AML-193 (cell line): ENCODE results near the gene ATP6V0A1.
"Not testable (repeated sequence)": the region's sequence is repeated elsewhere in the genome, so short reads cannot be mapped to it uniquely, and the experiment has no call there.

Experiments
- DNase-seq, 2 experiments: peaks; one replicate each; lab custom pipeline; 2025; lab: John Stamatoyannopoulos, UW

The ATP6V0A1 gene

DNA sequence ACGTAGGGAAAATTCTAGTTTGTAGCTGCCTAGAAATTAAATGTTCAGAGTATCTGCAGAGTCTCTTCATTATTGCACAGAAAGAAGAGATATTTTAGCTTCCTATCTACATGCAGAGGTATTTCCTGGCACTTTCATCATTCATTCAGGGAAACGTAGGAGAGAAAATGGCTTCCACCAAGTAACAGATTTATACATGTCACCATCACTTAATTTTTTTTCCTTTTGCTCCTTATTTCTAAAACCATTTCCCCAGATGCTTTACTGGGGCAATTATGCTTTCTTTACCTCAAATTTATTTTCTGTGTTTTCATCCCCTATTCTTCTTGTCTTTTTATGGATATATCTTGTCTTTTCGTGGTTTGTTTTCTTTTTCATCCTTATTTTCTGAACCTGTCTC is 18.5 kb downstream of the ATP6V0A1 start:
- no peak for DNase-seq

DNA sequence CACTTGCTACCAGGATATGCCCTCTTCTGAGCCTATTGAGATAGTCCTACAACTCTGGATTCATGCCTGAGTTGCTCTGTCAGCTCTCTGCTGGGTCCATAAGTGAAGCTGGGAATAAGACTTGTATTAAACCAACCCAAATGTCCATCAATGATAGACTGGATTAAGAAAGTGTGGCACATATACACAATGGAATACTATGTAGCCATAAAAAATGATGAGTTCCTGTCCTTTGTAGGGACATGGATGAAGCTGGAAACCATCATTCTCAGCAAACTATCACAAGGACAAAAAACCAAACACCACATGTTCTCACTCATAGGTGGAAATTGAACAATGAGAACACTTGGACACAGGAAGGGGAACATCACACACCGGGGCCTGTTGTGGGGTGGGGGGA is 19.1 kb downstream of the ATP6V0A1 start:
- DNase-seq, result not testable (repeated sequence)

DNA sequence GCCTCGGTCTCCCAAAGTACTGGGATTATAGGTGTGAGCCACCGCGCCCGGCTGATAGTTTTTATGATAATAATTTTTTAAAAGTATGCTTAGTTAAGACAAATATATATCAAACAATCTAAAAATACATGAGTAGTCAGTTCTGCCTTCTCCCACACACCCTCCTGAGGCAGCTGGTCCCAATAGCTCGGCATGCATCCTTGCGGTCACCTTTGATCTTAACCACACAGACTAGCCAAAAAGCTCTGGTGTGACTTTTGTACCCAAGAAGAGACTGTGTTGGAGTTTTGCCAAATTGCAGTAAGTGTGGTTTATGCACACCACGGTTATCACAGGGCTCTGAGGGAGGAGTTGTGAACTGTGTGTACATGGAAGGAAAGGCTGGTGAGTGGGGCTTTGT is 25.6 kb downstream of the ATP6V0A1 start:
- no peak for DNase-seq

DNA sequence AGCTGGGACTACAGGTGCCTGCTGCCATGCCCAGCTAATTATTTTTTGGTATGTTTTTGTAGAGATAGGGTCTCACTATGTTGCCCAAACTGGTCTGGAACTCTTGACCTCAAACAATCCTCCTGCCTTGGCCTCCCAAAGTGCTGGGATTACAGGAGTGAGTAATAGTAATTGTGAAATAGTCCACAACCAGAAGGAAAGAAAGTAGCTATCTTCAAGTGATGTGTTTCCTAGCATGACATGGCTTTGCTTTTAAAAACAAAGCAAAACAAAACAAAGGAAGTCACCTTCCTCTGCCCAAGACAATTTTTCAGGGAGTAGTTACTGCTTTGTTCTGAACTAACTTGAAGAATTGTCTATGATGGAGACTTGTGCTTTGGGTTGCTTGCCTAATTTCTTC is 27.0 kb downstream of the ATP6V0A1 start:
- no peak for DNase-seq

DNA sequence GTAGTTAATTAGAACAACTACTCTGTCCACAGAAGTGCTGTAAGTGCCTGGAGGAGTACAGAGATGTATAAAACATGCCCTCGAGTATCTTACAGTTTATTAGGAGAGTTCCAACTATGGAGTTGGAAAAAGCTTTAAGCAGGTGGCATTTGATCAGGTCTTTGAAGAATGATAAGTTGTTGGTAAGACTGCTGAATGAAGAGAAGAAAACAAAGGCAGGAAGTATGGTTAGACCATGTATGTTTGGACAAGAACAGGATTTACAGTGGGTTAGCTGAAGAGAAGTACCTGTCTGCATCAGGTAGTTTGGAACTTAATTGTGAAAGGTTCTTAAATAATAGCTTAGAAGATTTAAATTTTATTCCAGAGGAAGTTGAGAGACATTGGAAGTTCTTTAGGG is 29.4 kb downstream of the ATP6V0A1 start:
- DNase-seq, result no peak

DNA sequence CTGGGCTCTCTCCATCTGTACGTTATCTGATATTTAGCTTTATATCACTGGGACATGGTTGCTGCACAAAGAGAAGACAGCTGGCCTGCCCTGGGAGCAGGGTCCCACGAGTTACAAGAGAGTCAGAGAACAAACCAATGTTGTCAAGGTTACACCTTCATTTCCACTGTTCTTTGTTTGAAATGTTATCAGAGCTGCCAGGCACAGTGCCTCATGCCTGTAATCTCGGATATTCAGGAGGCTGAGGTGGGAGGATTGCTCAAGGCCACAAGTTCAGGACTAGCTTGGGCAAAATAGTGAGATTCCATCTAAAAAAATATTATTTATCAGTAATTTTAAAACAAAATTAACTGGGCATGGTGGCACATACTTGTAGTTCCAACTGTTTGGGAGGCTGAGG is 34.6 kb downstream of the ATP6V0A1 start:
- no peak for DNase-seq

DNA sequence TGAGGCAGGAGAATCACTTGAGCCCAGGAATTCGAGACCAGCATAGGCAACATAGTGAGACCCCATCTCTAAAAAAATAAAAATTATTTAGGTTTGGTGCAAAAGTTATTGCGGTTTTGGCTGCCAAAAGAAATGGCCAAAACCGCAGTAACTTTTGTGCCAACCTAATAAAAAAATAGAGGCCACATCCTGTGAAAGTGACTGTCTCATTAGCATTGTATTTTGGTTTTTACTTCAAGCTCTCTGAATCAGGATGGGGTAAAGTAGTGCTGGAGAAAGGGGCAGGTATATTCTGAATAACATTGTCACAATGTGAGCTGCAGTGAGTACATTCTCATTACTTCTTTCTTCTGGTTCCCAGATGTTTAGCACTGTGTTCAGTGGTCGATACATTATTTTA is 36.0 kb downstream of the ATP6V0A1 start:
- DNase-seq, result no peak

DNA sequence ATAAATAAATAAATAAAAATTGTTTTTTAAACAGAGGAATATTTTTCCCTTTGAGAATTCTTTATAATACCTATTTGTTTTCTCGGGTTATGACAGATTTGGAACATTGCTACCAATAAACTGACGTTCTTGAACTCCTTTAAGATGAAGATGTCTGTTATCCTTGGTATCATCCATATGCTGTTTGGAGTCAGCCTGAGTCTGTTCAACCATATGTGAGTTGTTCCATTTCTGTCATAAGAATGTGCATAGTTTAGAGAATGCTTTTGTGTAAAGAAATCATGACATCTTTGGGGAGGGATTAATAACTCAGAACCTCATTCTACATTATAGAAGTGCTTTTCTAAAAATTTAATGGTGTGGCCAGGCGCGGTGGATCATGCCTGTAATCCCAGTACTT is 40.1 kb downstream of the ATP6V0A1 start:
- DNase-seq, result no peak

DNA sequence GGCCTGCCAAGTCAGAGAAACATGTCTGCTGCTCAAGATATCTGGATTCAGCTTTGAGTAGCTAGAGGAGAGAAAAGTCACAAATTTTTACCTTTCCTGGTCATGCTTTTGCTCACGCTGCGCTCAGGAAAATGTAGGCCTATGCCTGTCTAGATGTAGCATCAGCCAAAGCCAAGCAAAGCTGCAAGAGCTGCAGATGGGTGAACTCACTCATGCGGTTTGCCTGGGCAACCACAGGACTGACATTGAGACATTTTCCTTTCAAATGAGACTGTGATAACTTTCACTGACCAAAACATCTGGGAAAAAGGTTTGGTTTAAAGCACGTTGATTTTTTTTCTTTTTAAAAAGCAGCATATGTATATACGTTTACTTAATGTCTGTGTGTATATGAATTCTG is 43.4 kb downstream of the ATP6V0A1 start:
- DNase-seq, result no peak

DNA sequence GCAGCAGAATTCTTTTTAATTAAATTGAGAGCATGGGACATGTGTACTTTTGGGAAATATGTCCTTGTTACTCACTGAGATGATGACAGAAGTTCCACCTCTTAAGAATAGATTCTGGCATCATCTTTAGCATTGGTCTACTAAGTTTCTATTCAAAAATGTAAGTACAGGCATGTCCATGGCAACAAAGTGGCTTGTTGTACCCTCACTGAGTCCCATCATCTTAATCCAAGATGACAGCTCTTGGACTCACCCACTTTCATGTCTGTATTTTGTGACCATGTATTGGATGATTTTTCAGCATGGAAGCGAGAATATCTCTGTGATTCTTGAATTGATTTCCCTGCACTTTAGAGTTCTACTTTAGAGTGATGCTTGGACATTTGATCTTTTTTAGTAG is 44.2 kb downstream of the ATP6V0A1 start:
- DNase-seq, result no peak

DNA sequence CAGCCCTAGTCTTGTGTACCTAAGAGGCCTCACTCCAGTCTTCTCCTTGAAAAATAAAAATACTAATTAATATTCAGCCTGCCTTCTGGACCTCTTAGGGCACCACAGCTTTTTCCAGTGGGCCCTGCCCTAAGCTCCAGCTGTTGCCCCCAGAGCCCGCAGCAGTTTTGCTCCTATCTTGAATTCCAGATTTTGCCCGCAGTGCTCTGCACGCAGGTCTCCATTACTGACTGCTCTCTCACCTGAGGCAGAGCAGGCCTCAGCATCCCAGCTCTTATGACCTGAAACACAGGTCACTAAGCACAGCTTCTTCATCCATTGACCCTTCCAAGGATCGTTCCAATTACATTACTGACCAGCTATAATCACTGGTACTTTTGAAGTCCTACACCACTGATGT is 49.0 kb downstream of the ATP6V0A1 start:
- no peak for DNase-seq

DNA sequence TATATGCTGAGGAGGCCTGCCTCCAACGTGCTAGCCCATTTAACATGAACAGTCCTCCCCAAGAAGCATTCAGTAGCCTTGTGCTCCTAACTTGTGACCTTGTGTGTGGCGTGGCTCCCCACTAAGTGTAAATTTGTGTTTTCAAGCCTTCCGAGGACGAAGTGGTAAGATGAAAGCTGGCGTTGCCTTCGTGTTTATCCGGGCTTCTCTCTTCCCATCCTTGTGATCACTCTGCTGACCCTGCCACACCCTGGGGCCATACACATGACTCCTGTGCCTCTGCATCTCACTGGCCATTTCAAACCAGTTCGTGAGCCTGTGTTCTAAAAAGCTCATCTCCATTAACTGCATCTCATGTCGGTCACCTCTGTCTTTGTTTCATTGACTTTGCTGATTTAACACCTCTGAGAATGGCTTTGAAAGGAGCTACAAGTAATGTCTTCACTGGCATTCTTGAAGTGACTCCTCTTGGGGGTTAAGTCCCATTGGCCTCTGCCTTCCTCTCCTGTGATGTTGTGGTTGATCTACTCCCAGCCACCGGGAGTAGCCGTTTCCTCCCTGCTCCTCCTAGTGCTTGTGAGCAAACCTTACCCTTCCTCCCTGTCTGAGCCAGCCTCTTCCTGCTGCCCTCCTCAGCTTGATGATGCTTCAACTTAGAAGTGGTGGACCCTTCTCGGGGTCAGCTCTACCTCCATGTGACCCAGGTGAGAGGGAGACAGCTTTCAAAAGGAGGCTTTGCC is 49.9 kb downstream of the ATP6V0A1 start:
- no peak for DNase-seq

DNA sequence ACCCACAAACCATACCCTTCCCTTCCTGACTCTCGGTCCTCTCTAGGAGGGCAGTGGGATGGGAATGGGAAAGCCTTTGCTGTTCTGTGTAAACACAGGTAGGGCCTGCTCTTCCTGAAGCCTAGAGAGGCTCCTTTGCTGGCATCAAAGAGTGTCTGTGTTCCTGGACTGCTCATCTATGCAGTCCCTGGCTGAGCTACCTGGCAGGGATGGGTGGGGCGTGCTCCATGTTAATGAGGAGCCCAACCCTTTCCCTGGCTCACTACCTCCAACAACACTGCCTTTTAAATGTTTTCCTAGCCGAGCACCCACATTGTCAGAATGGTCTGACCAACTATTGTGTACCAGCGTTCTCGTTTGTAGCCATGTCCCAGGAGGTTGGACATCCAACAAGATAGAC is 50.7 kb downstream of the ATP6V0A1 start:
- no peak for DNase-seq

DNA sequence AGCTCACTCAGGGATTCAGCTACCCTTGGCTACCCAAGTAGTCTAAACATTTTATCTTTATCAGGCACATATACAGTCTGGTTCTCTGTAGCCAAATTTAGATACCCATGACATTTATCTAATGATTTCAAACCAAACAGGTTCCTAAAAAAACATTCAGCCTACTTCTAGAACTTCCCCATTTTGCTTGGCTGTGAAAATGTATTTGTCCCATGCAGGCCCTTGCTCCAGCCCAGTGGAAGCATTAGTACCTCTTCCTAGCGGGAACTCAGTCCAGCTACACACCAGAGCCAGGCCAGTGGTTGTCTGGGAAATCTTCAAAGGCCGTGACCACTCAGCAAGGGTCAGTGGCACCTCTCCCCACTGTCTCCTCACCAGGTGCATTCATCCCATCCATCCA is 51.2 kb downstream of the ATP6V0A1 start:
- no peak for DNase-seq

DNA sequence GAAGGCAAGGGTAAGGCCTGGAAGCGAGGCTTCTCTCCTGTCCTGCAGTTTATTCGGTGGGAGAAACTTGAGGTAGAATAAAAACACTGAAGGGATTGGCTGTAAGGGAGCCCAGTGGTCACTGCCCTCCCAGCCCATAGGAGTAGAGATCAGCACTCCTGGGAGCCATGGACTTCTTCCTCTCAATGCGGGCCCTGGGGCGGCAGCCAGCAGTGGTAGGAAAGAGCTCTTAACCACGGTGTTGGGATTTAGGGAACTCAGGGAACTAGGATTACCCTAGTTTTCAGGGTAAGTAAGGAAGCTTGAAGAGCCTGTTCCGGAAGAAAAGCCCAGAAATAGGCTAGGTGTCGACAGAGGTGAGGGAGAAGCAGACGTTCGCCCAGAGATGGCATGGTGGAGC is 53.6 kb downstream of the ATP6V0A1 start:
- DNase-seq, result no peak

DNA sequence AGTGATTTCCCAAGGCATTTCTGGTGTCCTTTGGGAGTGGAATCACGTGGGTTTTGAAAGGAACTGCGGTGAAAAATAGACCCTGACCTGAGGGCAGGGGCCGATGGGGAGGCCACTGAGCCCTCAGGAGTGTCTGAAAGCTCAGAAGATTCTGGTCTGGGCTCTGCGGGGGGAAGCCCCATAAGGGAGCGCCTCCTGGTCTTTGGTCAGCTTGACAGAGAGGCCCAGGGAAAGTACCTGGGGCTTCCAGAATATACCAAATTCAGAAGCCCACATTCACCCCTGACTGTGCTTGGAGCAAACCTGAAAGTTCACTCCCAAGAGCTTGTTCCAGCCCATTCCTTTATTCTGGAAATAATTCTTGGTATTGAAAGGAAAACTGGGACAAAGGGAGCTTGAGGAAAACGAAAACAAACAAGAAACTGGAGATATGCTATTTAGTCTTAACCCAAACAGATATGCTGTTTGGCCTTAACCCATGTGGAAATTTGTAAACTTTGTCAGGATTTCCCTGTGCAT is 54.1 kb downstream of the ATP6V0A1 start:
- DNase-seq, result no peak

DNA sequence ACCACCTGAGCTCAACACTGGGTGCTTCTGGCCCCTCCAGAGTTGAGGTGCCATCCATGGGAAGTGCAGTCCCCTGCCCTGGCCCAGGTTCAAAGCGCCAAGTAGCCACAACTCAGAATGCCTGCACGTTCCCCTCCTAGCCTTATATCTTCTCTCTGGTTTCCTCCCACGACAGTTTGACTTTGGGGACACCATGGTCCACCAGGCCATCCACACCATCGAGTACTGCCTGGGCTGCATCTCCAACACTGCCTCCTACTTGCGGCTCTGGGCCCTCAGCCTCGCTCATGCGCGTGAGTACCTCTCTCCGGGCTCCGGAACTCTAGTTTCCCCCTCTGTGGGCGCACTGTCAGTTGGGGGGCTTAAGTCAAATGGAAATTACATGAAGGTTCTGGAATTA is 55.0 kb downstream of the ATP6V0A1 start:
- DNase-seq, result no peak

DNA sequence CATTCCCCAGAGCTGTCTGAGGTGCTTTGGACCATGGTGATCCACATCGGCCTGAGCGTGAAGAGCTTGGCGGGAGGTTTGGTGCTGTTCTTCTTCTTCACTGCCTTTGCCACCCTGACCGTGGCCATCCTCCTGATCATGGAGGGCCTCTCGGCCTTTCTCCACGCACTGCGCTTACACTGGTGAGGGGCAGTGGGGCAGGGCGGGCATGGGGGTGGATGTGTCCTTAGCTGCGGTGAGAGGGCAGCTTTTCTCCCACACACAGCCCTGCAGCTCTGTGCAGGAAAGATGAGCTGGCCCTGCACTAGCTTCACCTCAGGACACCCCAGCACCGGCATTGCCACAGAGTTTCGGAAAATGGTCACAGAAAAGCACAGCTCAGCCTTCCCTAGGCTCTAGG is 55.6 kb downstream of the ATP6V0A1 start:
- no peak for DNase-seq

DNA sequence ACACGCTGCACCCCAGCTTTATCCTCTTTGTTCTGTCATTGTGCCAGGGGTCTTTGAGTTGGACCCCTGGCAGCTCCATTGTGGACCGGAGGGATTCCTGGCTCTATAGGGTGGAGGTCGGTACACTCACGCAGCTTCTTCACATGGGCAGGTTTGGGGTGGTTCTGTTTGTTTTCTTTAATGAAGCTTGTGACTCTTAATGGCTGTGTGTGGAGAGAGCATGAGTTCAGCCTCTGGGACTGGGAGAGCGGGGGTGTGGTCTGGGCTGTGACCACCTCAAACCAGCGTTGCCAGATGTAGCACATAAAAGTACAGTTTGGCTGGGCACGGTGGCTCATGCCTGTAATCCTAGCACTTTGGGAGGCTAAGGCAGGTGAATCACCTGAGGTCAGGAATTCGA is 56.2 kb downstream of the ATP6V0A1 start:
- DNase-seq, result no peak

DNA sequence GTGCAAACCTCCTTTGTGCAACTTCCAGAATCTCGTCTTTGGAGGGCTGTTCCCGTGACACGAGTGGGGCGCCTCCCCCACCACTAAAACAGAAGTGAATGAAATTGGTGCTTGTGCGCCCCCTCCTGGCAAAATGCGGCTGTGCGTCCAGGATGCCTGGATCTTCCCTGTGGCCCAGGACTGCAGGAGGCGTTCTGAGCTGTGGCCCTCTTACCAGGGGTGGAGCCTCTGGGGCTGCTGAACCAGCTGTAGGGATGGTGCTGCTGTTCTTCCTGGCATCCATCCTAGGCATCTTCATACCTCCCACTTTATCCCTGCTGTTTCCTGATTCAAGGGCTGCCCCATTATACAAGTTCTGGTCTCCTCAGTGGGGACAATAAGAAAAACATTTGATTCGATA is 58.8 kb downstream of the ATP6V0A1 start:
- DNase-seq, result peak; percentile 83

DNA sequence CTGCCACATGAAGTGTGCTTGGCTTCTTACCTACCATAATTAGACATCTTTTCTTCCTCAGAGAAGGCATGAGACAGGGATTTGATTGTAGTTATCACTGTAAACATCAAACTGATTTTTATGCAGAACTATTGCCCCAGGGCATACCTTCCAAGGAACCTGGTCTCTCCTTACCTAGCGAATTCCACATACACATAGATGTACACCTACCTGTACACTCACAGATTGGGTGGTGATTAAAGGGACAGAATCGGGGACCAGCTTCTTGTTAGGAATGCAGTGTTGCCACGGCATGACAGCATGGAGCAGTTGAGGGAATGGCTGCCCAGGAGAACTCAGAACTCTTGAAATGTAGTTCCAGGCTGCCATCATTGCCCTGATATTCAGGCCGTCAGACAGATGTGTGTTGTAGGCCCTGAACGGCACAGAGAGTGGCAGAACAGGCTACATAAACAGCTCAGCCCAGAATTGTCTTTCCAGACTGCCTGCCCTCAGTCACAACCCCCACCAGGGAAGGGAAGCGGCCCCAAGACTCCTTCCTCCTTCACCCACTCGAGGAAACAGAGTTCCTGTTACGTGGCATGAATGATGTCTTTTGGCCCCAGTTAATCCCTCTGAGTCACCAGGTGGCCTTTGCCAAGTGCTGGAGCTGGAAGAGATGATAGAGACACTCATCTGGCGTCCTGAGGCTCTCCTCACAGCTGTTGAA is 59.5 kb downstream of the ATP6V0A1 start:
- peak; percentile 33 to 40 for DNase-seq

DNA sequence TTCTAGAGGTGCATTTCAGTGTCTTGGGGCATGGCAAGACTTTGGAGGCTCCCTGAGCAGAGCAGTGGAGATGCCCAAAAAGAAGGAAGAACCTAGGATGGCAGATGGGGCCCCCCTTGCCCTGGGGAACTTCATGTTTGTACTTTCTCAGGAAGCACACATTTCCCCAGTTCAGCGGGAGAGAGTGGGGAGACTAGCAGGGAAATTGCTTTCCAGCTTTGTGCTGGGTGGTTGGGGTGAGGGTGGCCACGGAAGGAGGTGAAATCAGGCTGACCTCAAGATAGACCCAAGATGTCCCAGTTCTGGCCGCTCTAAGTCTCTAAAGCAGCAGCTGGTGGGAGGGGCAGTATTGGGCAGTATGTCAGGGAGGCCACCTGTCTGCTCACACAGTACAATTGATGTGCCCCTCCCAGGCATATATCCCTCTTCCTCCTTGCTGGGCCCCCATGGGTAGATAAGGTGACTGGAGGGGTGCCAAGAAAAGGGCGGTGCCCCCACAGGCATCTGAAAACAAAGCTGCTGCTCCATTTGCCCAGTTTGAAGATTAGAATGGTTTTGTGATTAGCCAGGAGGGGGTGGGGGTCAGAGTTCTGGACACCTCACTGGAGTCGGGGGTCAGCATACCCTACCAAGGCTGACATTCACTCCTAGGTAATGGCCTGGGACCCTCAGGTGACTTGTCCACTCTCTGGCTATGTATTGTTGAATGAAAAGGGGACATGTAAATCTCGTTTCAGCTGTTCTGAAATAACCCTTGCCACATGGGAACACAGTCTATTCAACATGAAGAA is 60.3 kb downstream of the ATP6V0A1 start:
- no peak for DNase-seq
